ENCODE measurements around the gene SUPV3L1. TPM values are rescaled to one million over a fixed set of nuclear protein-coding genes. Genes with fewer than 3 reads are reported as not detected.

Gene SUPV3L1
- total and polyA plus RNA-seq, 2 of the 8 experiments (the other 6 are each of a cell fraction or from before 2014, with no cell fraction given), result 34.6 to 45.6 TPM

GRCh38 chr10:69218831-69219230 lies 38.8 kb downstream of the SUPV3L1 start:
- Histone ChIP-seq H2AFZ (ENCODE audit: low read length) (no peak overlapping the region), H4K8ac (ENCODE audit: extremely low read depth, insufficient read depth, low read length) (no peak overlapping the region), H3K27me3 (replicated peaks in 1 of 4; ENCODE audit: control insufficient read depth in 3 of 4, extremely low read depth in 1 of 4, insufficient read depth in 3 of 4, low read length in 3 of 4) (no peaks in the 10 kb centered on the region), H3K79me2 (ENCODE audit: control insufficient read depth in 1 of 2, insufficient read depth in 2 of 2, low read length in 2 of 2) (no peaks in the 10 kb centered on the region), H3K18ac (ENCODE audit: extremely low read depth, low read length) (no peak overlapping the region), H2BK120ac (replicated peaks; ENCODE audit: low read depth, low read length) (no peak overlapping the region), H2BK12ac (ENCODE audit: low read depth, low read length) (no peak overlapping the region), H2BK15ac (ENCODE audit: low read length) (no peak overlapping the region), H2AK5ac (ENCODE audit: low read depth, low read length) (no peak overlapping the region), H4K20me1 (replicated peaks in 1 of 2; ENCODE audit: control insufficient read depth in 1 of 2, insufficient read depth in 2 of 2, low read length in 2 of 2) (no peaks in the 10 kb centered on the region), H3K23me2 (ENCODE audit: low read depth, low read length) (no peaks in the 10 kb centered on the region), H2BK20ac (ENCODE audit: low read length) (no peak overlapping the region), H3K9me3 (ENCODE audit: insufficient read depth in 2 of 2, low read depth in 1 of 2, low read length in 1 of 2) (no peaks in the 10 kb centered on the region), H3K4me1 (replicated peaks in 1 of 4; ENCODE audit: control insufficient read depth in 3 of 4, insufficient read depth in 4 of 4, low read length in 3 of 4) (peaks cover 4 to 6% (median 5%) of the 10 kb centered on the region in 4 experiments), H4K91ac (replicated peaks; ENCODE audit: insufficient read length, low read length) (no peak overlapping the region), H3K4me2 (ENCODE audit: insufficient read depth in 1 of 2, low read depth in 2 of 2, low read length in 2 of 2) (no peak overlapping the region), H3K56ac (replicated peaks; ENCODE audit: insufficient read length, low read depth, low read length) (no peak overlapping the region), H3K9ac (replicated peaks in 1 of 4; ENCODE audit: extremely low read depth in 1 of 4, low read depth in 3 of 4, low read length in 3 of 4) (no peak overlapping the region), H4K5ac (ENCODE audit: insufficient read length, low read depth, low read length) (no peak overlapping the region), H3K27ac (ENCODE audit: low read depth, low read length) (no peak overlapping the region), H3K36me3 (ENCODE audit: control insufficient read depth in 2 of 4, insufficient read depth in 4 of 4, low read length in 3 of 4) (no peaks in the 10 kb centered on the region), H3K14ac (ENCODE audit: insufficient read length) (no peak overlapping the region), H3K23ac (ENCODE audit: insufficient read length) (no peak overlapping the region), H3K4me3 (ENCODE audit: extremely low read depth in 1 of 4, insufficient read depth in 2 of 4, low read depth in 3 of 4, low read length in 4 of 4) (no peak overlapping the region), H2BK5ac (ENCODE audit: low read depth, low read length) (no peak overlapping the region), H3K79me1 (ENCODE audit: low read depth, low read length) (no peaks in the 10 kb centered on the region), H3K4ac (replicated peaks; ENCODE audit: insufficient read length, low read depth, low read length) (no peak overlapping the region)
- WGBS, 2 experiments (ENCODE audit: extremely low coverage in 1 of 2, insufficient coverage in 1 of 2, insufficient read length in 1 of 2, insufficient replicate concordance in 2 of 2, low coverage in 1 of 2, low lambda C conversion rate in 2 of 2, missing lambda C conversion rate in 1 of 2), result 91% methylated on average over 6 of the region's 6 CpGs; no CpG with 5 or more reads in 1 of the 2 experiments
- DNase-seq (ENCODE audit: low read depth in 1 of 2, low spot score in 2 of 2) (no peak), FAIRE-seq (no peak)
- ChIA-PET CTCF (ENCODE audit: partially characterized antibody) (interaction anchor here (1.3 kb wide), 1 partner anchor 10 kb away, joined by 3 read pairs; no protein-coding TSS in a partner anchor), POLR2A (ENCODE audit: partially characterized antibody) (interaction anchor here (1.4 kb wide), 1 partner anchor 39 kb away, joined by 6 read pairs; the partner anchor contains the start of gene SUPV3L1)
- TF ChIP-seq RXRA (IDR thresholded peaks at IDR 0.05; ENCODE audit: insufficient read depth, low read depth, low read length) (no peak), USF2 (IDR thresholded peaks at IDR 0.05; ENCODE audit: low read length) (no peak)

All from H1 (cell line).